ENCODE results near the gene DPH3. TPM values are rescaled to one million over a fixed set of nuclear protein-coding genes. Genes with fewer than 3 reads are reported as not detected.
A peak's percentile ranks its signal among the peaks of the same experiment; 100 is the strongest.

DPH3 gene
- polyA plus RNA-seq, 4 donors = 16.6 to 38.0 (median 31.4) TPM

GRCh38 chr3:16307832-16308531 lies 43.2 kb upstream of the DPH3 start:
- Histone ChIP-seq H3K9me3 (ENCODE audit: control insufficient read depth in 2 of 2, insufficient read depth in 1 of 2, low read depth in 1 of 2, low read length in 1 of 2) (no peaks in the 10 kb centered on the region), H3K27me3 (ENCODE audit: control insufficient read depth in 3 of 3, insufficient read depth in 3 of 3, low read length in 3 of 3) (no peaks in the 10 kb centered on the region), H3K27ac (ENCODE audit: low read depth in 1 of 3, low read length in 2 of 3) (no peak overlapping the region), H3K4me3 (ENCODE audit: low read depth in 1 of 3, low read length in 3 of 3) (no peak overlapping the region), H3K4me1 (ENCODE audit: control insufficient read depth in 3 of 3, insufficient read depth in 2 of 3, low read depth in 1 of 3, low read length in 2 of 3) (peaks cover 2 to 13% (median 11%) of the 10 kb centered on the region in 3 donors), H3K36me3 (ENCODE audit: control insufficient read depth in 3 of 3, insufficient read depth in 2 of 3, low read depth in 1 of 3, low read length in 3 of 3) (peaks cover 0 to 28% (median 5%) of the 10 kb centered on the region in 3 donors)
- no peak for FAIRE-seq
- 83 to 92% (median 87%) methylated on average over 5 of the region's 5 CpGs for WGBS, 3 donors
- no peak for DNase-seq

- DNase-seq = peak in 1 of 2 donors; percentile 62
- Histone ChIP-seq H3K4me1 (ENCODE audit: control insufficient read depth in 3 of 3, insufficient read depth in 2 of 3, low read depth in 1 of 3, low read length in 2 of 3) (peaks cover 0 to 2% (median 0%) of the 10 kb centered on the region in 3 donors), H3K27ac (ENCODE audit: low read depth in 1 of 3, low read length in 2 of 3) (peak overlapping the region in 1 of 3 donors; percentile 57), H3K27me3 (ENCODE audit: control insufficient read depth in 3 of 3, insufficient read depth in 3 of 3, low read length in 3 of 3) (no peaks in the 10 kb centered on the region), H3K36me3 (ENCODE audit: control insufficient read depth in 3 of 3, insufficient read depth in 2 of 3, low read depth in 1 of 3, low read length in 3 of 3) (peaks cover 0 to 18% (median 8%) of the 10 kb centered on the region in 3 donors), H3K4me3 (ENCODE audit: low read depth in 1 of 3, low read length in 3 of 3) (no peak overlapping the region), H3K9me3 (ENCODE audit: control insufficient read depth in 2 of 2, insufficient read depth in 1 of 2, low read depth in 1 of 2, low read length in 1 of 2) (no peaks in the 10 kb centered on the region)
- WGBS, 3 donors = 66 to 71% (median 67%) methylated on average over 7 of the region's 7 CpGs
- no peak for FAIRE-seq
Observed at GRCh38 chr3:16305111-16305541, 40.4 kb upstream of the DPH3 start.

- Histone ChIP-seq H3K9me3 (ENCODE audit: control insufficient read depth in 2 of 2, insufficient read depth in 1 of 2, low read depth in 1 of 2, low read length in 1 of 2) (no peaks in the 10 kb centered on the region), H3K4me1 (ENCODE audit: control insufficient read depth in 3 of 3, insufficient read depth in 2 of 3, low read depth in 1 of 3, low read length in 2 of 3) (peaks cover 0 to 2% (median 0%) of the 10 kb centered on the region in 3 donors), H3K27me3 (ENCODE audit: control insufficient read depth in 3 of 3, insufficient read depth in 3 of 3, low read length in 3 of 3) (no peaks in the 10 kb centered on the region), H3K36me3 (ENCODE audit: control insufficient read depth in 3 of 3, insufficient read depth in 2 of 3, low read depth in 1 of 3, low read length in 3 of 3) (peaks cover 0 to 20% (median 8%) of the 10 kb centered on the region in 3 donors), H3K27ac (ENCODE audit: low read depth in 1 of 3, low read length in 2 of 3) (peak overlapping the region in 2 of 3 donors; percentile 36 to 53), H3K4me3 (ENCODE audit: low read depth in 1 of 3, low read length in 3 of 3) (no peak overlapping the region)
- WGBS, 3 donors = 89 to 94% (median 89%) methylated on average over 2 of the region's 2 CpGs
- FAIRE-seq (no peak), DNase-seq (no peak)
Observed at GRCh38 chr3:16304061-16305010, 39.6 kb upstream of the DPH3 start.

- no peak overlapping the region for H3K27ac ChIP-seq (ENCODE audit: low read depth in 1 of 3, low read length in 2 of 3)
- FAIRE-seq = no peak
- H3K9me3 ChIP-seq (ENCODE audit: control insufficient read depth in 2 of 2, insufficient read depth in 1 of 2, low read depth in 1 of 2, low read length in 1 of 2) = no peaks in the 10 kb centered on the region
- peaks cover 0 to 2% (median 0%) of the 10 kb centered on the region in 3 donors for H3K4me1 ChIP-seq (ENCODE audit: control insufficient read depth in 3 of 3, insufficient read depth in 2 of 3, low read depth in 1 of 3, low read length in 2 of 3)
- H3K36me3 ChIP-seq (ENCODE audit: control insufficient read depth in 3 of 3, insufficient read depth in 2 of 3, low read depth in 1 of 3, low read length in 3 of 3) = peaks cover under 1 to 23% (median 8%) of the 10 kb centered on the region in 3 donors
- WGBS, 3 donors = 64 to 75% (median 66%) methylated on average over 2 of the region's 2 CpGs
- no peak overlapping the region for H3K4me3 ChIP-seq (ENCODE audit: low read depth in 1 of 3, low read length in 3 of 3)
- no peaks in the 10 kb centered on the region for H3K27me3 ChIP-seq (ENCODE audit: control insufficient read depth in 3 of 3, insufficient read depth in 3 of 3, low read length in 3 of 3)
- no peak for DNase-seq
Observed at GRCh38 chr3:16303037-16303575, 38.4 kb upstream of the DPH3 start.

GRCh38 chr3:16302082-16302631 lies 37.4 kb upstream of the DPH3 start:
- Histone ChIP-seq H3K4me3 (ENCODE audit: low read depth in 1 of 3, low read length in 3 of 3) (no peak overlapping the region), H3K27me3 (ENCODE audit: control insufficient read depth in 3 of 3, insufficient read depth in 3 of 3, low read length in 3 of 3) (no peaks in the 10 kb centered on the region), H3K36me3 (ENCODE audit: control insufficient read depth in 3 of 3, insufficient read depth in 2 of 3, low read depth in 1 of 3, low read length in 3 of 3) (peaks cover 2 to 25% (median 10%) of the 10 kb centered on the region in 3 donors), H3K27ac (ENCODE audit: low read depth in 1 of 3, low read length in 2 of 3) (peak overlapping the region in 2 of 3 donors; percentile 7 to 55), H3K4me1 (ENCODE audit: control insufficient read depth in 3 of 3, insufficient read depth in 2 of 3, low read depth in 1 of 3, low read length in 2 of 3) (peaks cover 0 to 2% (median 0%) of the 10 kb centered on the region in 3 donors), H3K9me3 (ENCODE audit: control insufficient read depth in 2 of 2, insufficient read depth in 1 of 2, low read depth in 1 of 2, low read length in 1 of 2) (no peaks in the 10 kb centered on the region)
- no peak for DNase-seq
- no peak for FAIRE-seq
- 71 to 84% (median 80%) methylated on average over 6 of the region's 6 CpGs for WGBS, 3 donors

GRCh38 chr3:16301507-16301906 lies 36.8 kb upstream of the DPH3 start:
- H3K4me3 ChIP-seq (ENCODE audit: low read depth in 1 of 3, low read length in 3 of 3) = no peak overlapping the region
- DNase-seq (no peak), FAIRE-seq (no peak)
- H3K27me3 ChIP-seq (ENCODE audit: control insufficient read depth in 3 of 3, insufficient read depth in 3 of 3, low read length in 3 of 3) = no peaks in the 10 kb centered on the region
- peaks cover 0 to 2% (median 0%) of the 10 kb centered on the region in 3 donors for H3K4me1 ChIP-seq (ENCODE audit: control insufficient read depth in 3 of 3, insufficient read depth in 2 of 3, low read depth in 1 of 3, low read length in 2 of 3)
- H3K9me3 ChIP-seq (ENCODE audit: control insufficient read depth in 2 of 2, insufficient read depth in 1 of 2, low read depth in 1 of 2, low read length in 1 of 2) = no peaks in the 10 kb centered on the region
- 49 to 71% (median 65%) methylated on average over 6 of the region's 6 CpGs for WGBS, 3 donors
- H3K36me3 ChIP-seq (ENCODE audit: control insufficient read depth in 3 of 3, insufficient read depth in 2 of 3, low read depth in 1 of 3, low read length in 3 of 3) = peaks cover 2 to 25% (median 10%) of the 10 kb centered on the region in 3 donors
- H3K27ac ChIP-seq (ENCODE audit: low read depth in 1 of 3, low read length in 2 of 3) = peak overlapping the region in 2 of 3 donors; percentile 55 to 59

GRCh38 chr3:16300881-16301359 lies 36.2 kb upstream of the DPH3 start:
- Histone ChIP-seq H3K4me3 (ENCODE audit: low read depth in 1 of 3, low read length in 3 of 3) (no peak overlapping the region), H3K27ac (ENCODE audit: low read depth in 1 of 3, low read length in 2 of 3) (peak overlapping the region in 2 of 3 donors; percentile 16 to 56), H3K9me3 (ENCODE audit: control insufficient read depth in 2 of 2, insufficient read depth in 1 of 2, low read depth in 1 of 2, low read length in 1 of 2) (no peaks in the 10 kb centered on the region), H3K27me3 (ENCODE audit: control insufficient read depth in 3 of 3, insufficient read depth in 3 of 3, low read length in 3 of 3) (no peaks in the 10 kb centered on the region), H3K36me3 (ENCODE audit: control insufficient read depth in 3 of 3, insufficient read depth in 2 of 3, low read depth in 1 of 3, low read length in 3 of 3) (peaks cover 2 to 26% (median 12%) of the 10 kb centered on the region in 3 donors), H3K4me1 (ENCODE audit: control insufficient read depth in 3 of 3, insufficient read depth in 2 of 3, low read depth in 1 of 3, low read length in 2 of 3) (peaks cover 0 to 2% (median 0%) of the 10 kb centered on the region in 3 donors)
- DNase-seq (peak in 1 of 2 donors; percentile 64), FAIRE-seq (no peak)
- WGBS, 3 donors = 69 to 94% (median 75%) methylated on average over 2 of the region's 2 CpGs

Data from small intestine (tissue), 7 donors.